ENCODE data around the gene SLC39A13. TPM values are rescaled to one million over a fixed set of nuclear protein-coding genes. Genes with fewer than 3 reads are reported as not detected.

The SLC39A13 gene
- total RNA-seq, 1 donor from 2014 or later: 36.0 TPM

GRCh38 chr11:47441421-47441820 is 33.0 kb downstream of the SLC39A13 start:
- no peak for DNase-seq (ENCODE audit: low read depth, low spot score)
- Mint-ChIP-seq H3K27me3 (ENCODE audit: low read depth) (no peaks in the 10 kb centered on the region), H3K4me1 (no peaks in the 10 kb centered on the region), H3K27ac (ENCODE audit: unreplicated experiment) (no peak overlapping the region), H3K36me3 (ENCODE audit: low read depth) (no peaks in the 10 kb centered on the region), H3K4me3 (no peak overlapping the region), H3K9me3 (no peaks in the 10 kb centered on the region)
- no peak for TF ChIP-seq CTCF (conservative IDR thresholded peaks at IDR 0.05)

- Mint-ChIP-seq H3K9me3 (no peaks in the 10 kb centered on the region), H3K4me3 (no peak overlapping the region), H3K4me1 (no peaks in the 10 kb centered on the region), H3K27me3 (ENCODE audit: low read depth) (no peaks in the 10 kb centered on the region), H3K36me3 (ENCODE audit: low read depth) (no peaks in the 10 kb centered on the region), H3K27ac (ENCODE audit: unreplicated experiment) (no peak overlapping the region)
- TF ChIP-seq CTCF (conservative IDR thresholded peaks at IDR 0.05): no peak
- DNase-seq (ENCODE audit: low read depth, low spot score): no peak
These were observed 34.1 kb downstream of the SLC39A13 start for GRCh38 chr11:47442514-47442913.

GRCh38 chr11:47443028-47443700 is 34.8 kb downstream of the SLC39A13 start:
- Mint-ChIP-seq H3K4me3 (no peak overlapping the region), H3K4me1 (no peaks in the 10 kb centered on the region), H3K27ac (ENCODE audit: unreplicated experiment) (peak overlapping the region; percentile 82), H3K27me3 (ENCODE audit: low read depth) (no peaks in the 10 kb centered on the region), H3K9me3 (no peaks in the 10 kb centered on the region), H3K36me3 (ENCODE audit: low read depth) (no peaks in the 10 kb centered on the region)
- no peak for DNase-seq (ENCODE audit: low read depth, low spot score)
- no peak for TF ChIP-seq CTCF (conservative IDR thresholded peaks at IDR 0.05)

GRCh38 chr11:47443817-47444216 is 35.4 kb downstream of the SLC39A13 start:
- Mint-ChIP-seq H3K4me3 (no peak overlapping the region), H3K36me3 (ENCODE audit: low read depth) (no peaks in the 10 kb centered on the region), H3K9me3 (no peaks in the 10 kb centered on the region), H3K27me3 (ENCODE audit: low read depth) (no peaks in the 10 kb centered on the region), H3K27ac (ENCODE audit: unreplicated experiment) (no peak overlapping the region), H3K4me1 (no peaks in the 10 kb centered on the region)
- TF ChIP-seq CTCF (conservative IDR thresholded peaks at IDR 0.05): no peak
- DNase-seq (ENCODE audit: low read depth, low spot score): no peak

GRCh38 chr11:47445840-47446239 is 37.5 kb downstream of the SLC39A13 start:
- Mint-ChIP-seq H3K27me3 (ENCODE audit: low read depth) (no peaks in the 10 kb centered on the region), H3K27ac (ENCODE audit: unreplicated experiment) (no peak overlapping the region), H3K36me3 (ENCODE audit: low read depth) (no peaks in the 10 kb centered on the region), H3K4me3 (no peak overlapping the region), H3K4me1 (no peaks in the 10 kb centered on the region), H3K9me3 (no peaks in the 10 kb centered on the region)
- no peak for TF ChIP-seq CTCF (conservative IDR thresholded peaks at IDR 0.05)
- no peak for DNase-seq (ENCODE audit: low read depth, low spot score)
